ENCODE data around the gene STAU1. TPM values are rescaled to one million over a fixed set of nuclear protein-coding genes. Genes with fewer than 3 reads are reported as not detected.

STAU1 gene
- total RNA-seq, 6 experiments from 2014 or later, result 53.7 to 96.6 (median 70.4) TPM

DNA sequence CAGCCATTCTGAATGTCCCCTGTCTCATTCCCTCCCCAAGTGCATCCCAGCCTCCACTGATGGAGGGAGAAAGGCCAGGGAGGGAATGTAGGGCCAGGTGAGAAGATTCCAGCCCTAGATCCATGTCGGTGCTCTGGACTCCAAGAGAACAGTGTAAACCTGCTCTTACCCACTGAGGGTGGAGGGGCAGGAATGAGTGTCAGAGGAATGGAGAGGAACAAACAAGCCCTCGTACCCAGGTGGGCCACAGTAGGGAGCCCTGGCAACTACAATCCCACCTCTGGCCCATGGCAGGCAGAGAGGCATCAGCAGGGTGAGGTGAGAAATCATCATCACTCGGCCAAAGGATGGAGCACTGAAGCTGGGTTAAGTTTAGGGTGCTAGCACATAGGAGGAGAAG is 54.6 kb downstream of the STAU1 start:
- WGBS (ENCODE audit: insufficient coverage, low coverage, low lambda C conversion rate, missing lambda C conversion rate), result 43% methylated on average over 1 of the region's 3 CpGs
- H3K4me3 ChIP-seq, result no peak overlapping the region
- no peaks in the 10 kb centered on the region for H3K27me3 ChIP-seq
- ATAC-seq, result peak in 3 of 4 donors; percentile 15 to 34 (median 17)
- no peak overlapping the region for H3K27ac ChIP-seq
- TF ChIP-seq, protein P1, sequence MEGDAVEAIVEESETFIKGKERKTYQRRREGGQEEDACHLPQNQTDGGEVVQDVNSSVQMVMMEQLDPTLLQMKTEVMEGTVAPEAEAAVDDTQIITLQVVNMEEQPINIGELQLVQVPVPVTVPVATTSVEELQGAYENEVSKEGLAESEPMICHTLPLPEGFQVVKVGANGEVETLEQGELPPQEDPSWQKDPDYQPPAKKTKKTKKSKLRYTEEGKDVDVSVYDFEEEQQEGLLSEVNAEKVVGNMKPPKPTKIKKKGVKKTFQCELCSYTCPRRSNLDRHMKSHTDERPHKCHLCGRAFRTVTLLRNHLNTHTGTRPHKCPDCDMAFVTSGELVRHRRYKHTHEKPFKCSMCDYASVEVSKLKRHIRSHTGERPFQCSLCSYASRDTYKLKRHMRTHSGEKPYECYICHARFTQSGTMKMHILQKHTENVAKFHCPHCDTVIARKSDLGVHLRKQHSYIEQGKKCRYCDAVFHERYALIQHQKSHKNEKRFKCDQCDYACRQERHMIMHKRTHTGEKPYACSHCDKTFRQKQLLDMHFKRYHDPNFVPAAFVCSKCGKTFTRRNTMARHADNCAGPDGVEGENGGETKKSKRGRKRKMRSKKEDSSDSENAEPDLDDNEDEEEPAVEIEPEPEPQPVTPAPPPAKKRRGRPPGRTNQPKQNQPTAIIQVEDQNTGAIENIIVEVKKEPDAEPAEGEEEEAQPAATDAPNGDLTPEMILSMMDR (IDR thresholded peaks at IDR 0.05), result no peak
- TF ChIP-seq POLR2A (IDR thresholded peaks at IDR 0.05), result no peak
- H3K36me3 ChIP-seq, result peaks cover 3 to 37% (median 16%) of the 10 kb centered on the region in 4 donors
- no peaks in the 10 kb centered on the region for H3K9me3 ChIP-seq
- intact Hi-C loops (cut with DNase I), result no loop called here
- H3K4me1 ChIP-seq, result no peaks in the 10 kb centered on the region
- no peak for DNase-seq

DNA sequence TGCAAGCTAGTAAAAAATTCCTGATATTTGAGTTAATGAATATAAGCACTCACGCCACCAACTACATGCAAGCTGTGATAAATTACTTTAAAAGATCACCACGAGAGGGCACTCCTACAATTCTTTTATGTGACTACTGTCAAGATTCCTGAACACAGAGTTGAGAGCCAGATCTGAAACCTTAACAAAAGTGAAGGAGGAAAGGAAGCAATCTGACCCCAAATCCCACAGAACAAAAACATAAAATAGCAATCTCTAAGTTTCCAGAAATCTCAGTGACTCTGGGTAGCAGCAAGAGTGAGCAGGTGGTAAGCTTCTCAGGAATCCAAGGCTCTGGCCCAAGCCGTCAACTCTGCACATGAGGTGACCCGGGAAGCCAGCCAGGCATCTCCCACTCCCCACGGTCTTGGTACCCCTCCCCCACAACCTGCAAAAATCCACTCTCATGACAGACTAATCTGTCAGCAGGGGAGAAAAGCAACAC is 55.1 kb downstream of the STAU1 start:
- H3K36me3 ChIP-seq, result peaks cover 3 to 38% (median 19%) of the 10 kb centered on the region in 4 donors
- no peak overlapping the region for H3K27ac ChIP-seq
- peak; percentile 78 to 91 (median 84) for ATAC-seq
- no peaks in the 10 kb centered on the region for H3K9me3 ChIP-seq
- TF ChIP-seq, protein P1 (IDR thresholded peaks at IDR 0.05), result peak; percentile 49 to 77 (median 58)
- TF ChIP-seq POLR2A (IDR thresholded peaks at IDR 0.05), result no peak
- no peak for DNase-seq
- H3K4me3 ChIP-seq, result no peak overlapping the region
- WGBS (ENCODE audit: insufficient coverage, low coverage, low lambda C conversion rate, missing lambda C conversion rate), result 12% methylated on average over 3 of the region's 5 CpGs
- no peaks in the 10 kb centered on the region for H3K27me3 ChIP-seq
- intact Hi-C loops (cut with DNase I), result no loop called here
- no peaks in the 10 kb centered on the region for H3K4me1 ChIP-seq

DNA sequence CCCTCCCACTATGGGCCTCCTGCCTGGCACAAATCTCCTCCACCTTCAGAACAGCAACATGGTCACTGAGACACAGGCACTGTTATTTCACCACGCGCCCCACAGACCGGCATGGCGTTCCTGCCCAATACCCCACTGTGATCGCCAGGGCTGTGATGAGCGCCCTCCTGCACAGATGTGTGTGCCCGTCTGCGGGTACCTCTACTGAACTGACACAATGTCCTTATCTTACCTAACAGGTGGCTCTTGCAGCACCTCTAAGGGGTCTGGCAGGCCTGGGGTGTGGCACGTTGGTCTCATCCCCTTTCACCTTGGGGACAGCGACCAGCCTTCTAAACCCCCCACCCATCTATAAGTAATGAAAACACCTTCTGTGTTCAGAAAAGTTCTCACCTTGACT is 64.2 kb downstream of the STAU1 start:
- H3K9me3 ChIP-seq, result no peaks in the 10 kb centered on the region
- WGBS (ENCODE audit: insufficient coverage, low coverage, low lambda C conversion rate, missing lambda C conversion rate), result 100% methylated on average over 3 of the region's 10 CpGs
- DNase-seq (no peak), ATAC-seq (no peak)
- H3K27me3 ChIP-seq, result no peaks in the 10 kb centered on the region
- H3K36me3 ChIP-seq, result peaks cover 0 to 64% (median 30%) of the 10 kb centered on the region in 4 donors
- no peaks in the 10 kb centered on the region for H3K4me1 ChIP-seq
- intact Hi-C loops (cut with DNase I), result no loop called here
- H3K27ac ChIP-seq, result no peak overlapping the region
- H3K4me3 ChIP-seq, result no peak overlapping the region
- no peak for TF ChIP-seq POLR2A (IDR thresholded peaks at IDR 0.05)
- TF ChIP-seq, protein P1 (IDR thresholded peaks at IDR 0.05), result no peak

DNA sequence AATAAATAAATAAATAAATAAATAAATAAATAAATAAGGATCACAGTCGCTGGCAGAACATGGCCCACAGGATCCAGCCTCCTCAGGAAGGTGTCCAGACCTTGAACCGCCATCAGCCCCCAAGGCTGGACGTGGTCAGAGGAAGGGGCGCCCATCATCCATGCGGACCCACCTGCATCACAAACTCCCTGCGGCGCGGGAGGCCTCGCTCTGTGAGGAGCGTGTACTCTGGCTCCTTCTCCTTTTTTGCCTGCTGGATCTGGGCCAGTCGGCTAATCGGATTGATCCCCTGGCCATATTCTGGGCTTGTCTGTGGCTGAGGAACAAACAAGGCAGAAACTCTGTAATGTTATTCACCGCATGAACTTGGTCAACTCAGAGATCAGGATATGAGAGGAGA is 65.2 kb downstream of the STAU1 start:
- DNase-seq, result no peak
- no peaks in the 10 kb centered on the region for H3K9me3 ChIP-seq
- peaks cover 0 to 72% (median 33%) of the 10 kb centered on the region in 4 donors for H3K36me3 ChIP-seq
- H3K4me1 ChIP-seq, result no peaks in the 10 kb centered on the region
- no peaks in the 10 kb centered on the region for H3K27me3 ChIP-seq
- ATAC-seq, result peak in 1 of 4 donors; percentile 29
- H3K4me3 ChIP-seq, result no peak overlapping the region
- 88% methylated on average over 3 of the region's 13 CpGs for WGBS (ENCODE audit: insufficient coverage, low coverage, low lambda C conversion rate, missing lambda C conversion rate)
- TF ChIP-seq, protein P1 (IDR thresholded peaks at IDR 0.05), result no peak
- no peak for TF ChIP-seq POLR2A (IDR thresholded peaks at IDR 0.05)
- no peak overlapping the region for H3K27ac ChIP-seq
- intact Hi-C loops (cut with DNase I), result no loop called here
